HepG2 (cell line): ENCODE data around the gene BTBD1.

Experiments used
- FOXK2 ChIP-seq: fragments of 450-650 bp; IDR thresholded peaks from 2 replicates; pipeline ENCODE4 v1.6.1; 2016
- NBN ChIP-seq: fragments of 450-650 bp; conservative IDR thresholded peaks from 2 replicates; pipeline ENCODE4 v1.6.1; 2017
- POLR2AphosphoS5 ChIP-seq: IDR thresholded peaks from 2 replicates; pipeline ENCODE4 v1.6.1; 2012; ENCODE audit warnings: low read depth, low read length
- SMC3 ChIP-seq: IDR thresholded peaks from 2 replicates; pipeline ENCODE4 v1.6.1; 2011; ENCODE audit warnings: low read length, improper control_type of control experiment
- TAF1 ChIP-seq: sonication (generic); formaldehyde crosslinking; IDR thresholded peaks from 2 replicates; pipeline ENCODE4 v1.4.0; 2020; ENCODE audit warnings: missing genetic modification reagents
- TOPORS ChIP-seq: sonication (generic); formaldehyde crosslinking; IDR thresholded peaks from 2 replicates; pipeline ENCODE4 v1.8.0; 2023; ENCODE audit warnings: mild to moderate bottlenecking, missing genetic modification reagents
- ZBTB40 ChIP-seq, 2 experiments: fragments of 450-650 bp in 1 of 2; sonication (generic) in 1 of 2; formaldehyde crosslinking in 1 of 2; IDR thresholded peaks; 2 replicates each; pipeline versions ENCODE4 v1.6.1 to v1.8.0; 2016 to 2022; ENCODE audit warnings: antibody characterized with exemption in 1 of 2, mild to moderate bottlenecking in 1 of 2, missing genetic modification reagents in 1 of 2
- ZNF331 ChIP-seq: sonication (generic); formaldehyde crosslinking; IDR thresholded peaks from 2 replicates; pipeline ENCODE4 v1.4.0; 2020; ENCODE audit warnings: missing genetic modification reagents
- TF ChIP-seq, protein P1 (sequence below): sonication (generic); formaldehyde crosslinking; IDR thresholded peaks from 2 replicates; pipeline ENCODE4 v1.5.0; 2020; ENCODE audit warnings: mild to moderate bottlenecking, missing genetic modification reagents, moderate library complexity
- TF ChIP-seq, protein P2 (sequence below): sonication (generic); formaldehyde crosslinking; IDR thresholded peaks from 2 replicates; pipeline ENCODE4 v1.8.0; 2023; ENCODE audit warnings: mild to moderate bottlenecking, missing genetic modification reagents
- TF ChIP-seq, protein P3 (sequence below), 2 experiments: IDR thresholded peaks; 2 replicates each; pipeline ENCODE4 v1.6.1; 2011 to 2012; ENCODE audit warnings: low read length in 2 of 2, borderline replicate concordance in 1 of 2, low read depth in 1 of 2, mild to moderate bottlenecking in 1 of 2, moderate library complexity in 1 of 2

DNA sequence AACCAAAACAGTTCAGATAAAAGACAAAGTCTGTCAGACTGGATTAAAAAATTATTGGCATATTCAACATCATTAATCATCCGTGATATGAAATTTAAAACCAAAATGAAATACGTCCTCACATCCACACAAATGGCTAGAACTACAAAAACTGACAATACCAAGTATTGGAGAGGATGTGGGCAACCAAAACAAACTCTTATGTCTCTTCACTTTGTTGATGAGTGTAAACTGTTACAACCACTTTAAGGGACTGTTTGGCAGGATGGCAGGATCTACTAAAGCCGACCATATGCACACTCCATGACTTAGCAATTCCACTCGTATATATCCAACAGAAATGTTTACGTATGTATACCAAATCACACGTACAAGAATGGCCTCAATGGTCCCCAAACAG lies 30.8 kb downstream of the BTBD1 start:
- no peak for TF ChIP-seq FOXK2
- TF ChIP-seq, protein P1, sequence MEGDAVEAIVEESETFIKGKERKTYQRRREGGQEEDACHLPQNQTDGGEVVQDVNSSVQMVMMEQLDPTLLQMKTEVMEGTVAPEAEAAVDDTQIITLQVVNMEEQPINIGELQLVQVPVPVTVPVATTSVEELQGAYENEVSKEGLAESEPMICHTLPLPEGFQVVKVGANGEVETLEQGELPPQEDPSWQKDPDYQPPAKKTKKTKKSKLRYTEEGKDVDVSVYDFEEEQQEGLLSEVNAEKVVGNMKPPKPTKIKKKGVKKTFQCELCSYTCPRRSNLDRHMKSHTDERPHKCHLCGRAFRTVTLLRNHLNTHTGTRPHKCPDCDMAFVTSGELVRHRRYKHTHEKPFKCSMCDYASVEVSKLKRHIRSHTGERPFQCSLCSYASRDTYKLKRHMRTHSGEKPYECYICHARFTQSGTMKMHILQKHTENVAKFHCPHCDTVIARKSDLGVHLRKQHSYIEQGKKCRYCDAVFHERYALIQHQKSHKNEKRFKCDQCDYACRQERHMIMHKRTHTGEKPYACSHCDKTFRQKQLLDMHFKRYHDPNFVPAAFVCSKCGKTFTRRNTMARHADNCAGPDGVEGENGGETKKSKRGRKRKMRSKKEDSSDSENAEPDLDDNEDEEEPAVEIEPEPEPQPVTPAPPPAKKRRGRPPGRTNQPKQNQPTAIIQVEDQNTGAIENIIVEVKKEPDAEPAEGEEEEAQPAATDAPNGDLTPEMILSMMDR (CRISPR knock-in tag) = no peak
- no peak for TF ChIP-seq TAF1
- no peak for TF ChIP-seq SMC3
- no peak for TF ChIP-seq TOPORS
- no peak for TF ChIP-seq ZNF331
- TF ChIP-seq, protein P2, sequence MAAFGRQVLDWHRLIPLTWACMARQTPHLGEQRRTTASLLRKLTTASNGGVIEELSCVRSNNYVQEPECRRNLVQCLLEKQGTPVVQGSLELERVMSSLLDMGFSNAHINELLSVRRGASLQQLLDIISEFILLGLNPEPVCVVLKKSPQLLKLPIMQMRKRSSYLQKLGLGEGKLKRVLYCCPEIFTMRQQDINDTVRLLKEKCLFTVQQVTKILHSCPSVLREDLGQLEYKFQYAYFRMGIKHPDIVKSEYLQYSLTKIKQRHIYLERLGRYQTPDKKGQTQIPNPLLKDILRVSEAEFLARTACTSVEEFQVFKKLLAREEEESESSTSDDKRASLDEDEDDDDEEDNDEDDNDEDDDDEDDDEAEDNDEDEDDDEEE = no peak
- TF ChIP-seq, protein P3, sequence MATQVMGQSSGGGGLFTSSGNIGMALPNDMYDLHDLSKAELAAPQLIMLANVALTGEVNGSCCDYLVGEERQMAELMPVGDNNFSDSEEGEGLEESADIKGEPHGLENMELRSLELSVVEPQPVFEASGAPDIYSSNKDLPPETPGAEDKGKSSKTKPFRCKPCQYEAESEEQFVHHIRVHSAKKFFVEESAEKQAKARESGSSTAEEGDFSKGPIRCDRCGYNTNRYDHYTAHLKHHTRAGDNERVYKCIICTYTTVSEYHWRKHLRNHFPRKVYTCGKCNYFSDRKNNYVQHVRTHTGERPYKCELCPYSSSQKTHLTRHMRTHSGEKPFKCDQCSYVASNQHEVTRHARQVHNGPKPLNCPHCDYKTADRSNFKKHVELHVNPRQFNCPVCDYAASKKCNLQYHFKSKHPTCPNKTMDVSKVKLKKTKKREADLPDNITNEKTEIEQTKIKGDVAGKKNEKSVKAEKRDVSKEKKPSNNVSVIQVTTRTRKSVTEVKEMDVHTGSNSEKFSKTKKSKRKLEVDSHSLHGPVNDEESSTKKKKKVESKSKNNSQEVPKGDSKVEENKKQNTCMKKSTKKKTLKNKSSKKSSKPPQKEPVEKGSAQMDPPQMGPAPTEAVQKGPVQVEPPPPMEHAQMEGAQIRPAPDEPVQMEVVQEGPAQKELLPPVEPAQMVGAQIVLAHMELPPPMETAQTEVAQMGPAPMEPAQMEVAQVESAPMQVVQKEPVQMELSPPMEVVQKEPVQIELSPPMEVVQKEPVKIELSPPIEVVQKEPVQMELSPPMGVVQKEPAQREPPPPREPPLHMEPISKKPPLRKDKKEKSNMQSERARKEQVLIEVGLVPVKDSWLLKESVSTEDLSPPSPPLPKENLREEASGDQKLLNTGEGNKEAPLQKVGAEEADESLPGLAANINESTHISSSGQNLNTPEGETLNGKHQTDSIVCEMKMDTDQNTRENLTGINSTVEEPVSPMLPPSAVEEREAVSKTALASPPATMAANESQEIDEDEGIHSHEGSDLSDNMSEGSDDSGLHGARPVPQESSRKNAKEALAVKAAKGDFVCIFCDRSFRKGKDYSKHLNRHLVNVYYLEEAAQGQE (IDR thresholded peaks at IDR 0.05; ENCODE audit: borderline replicate concordance in 1 of 2, low read depth in 1 of 2, low read length in 2 of 2) = no peak
- TF ChIP-seq ZBTB40 (IDR thresholded peaks at IDR 0.05) = no peak
- TF ChIP-seq ZBTB40 (CRISPR knock-in tag; IDR thresholded peaks at IDR 0.05) = no peak
- TF ChIP-seq NBN = no peak
- TF ChIP-seq POLR2AphosphoS5 = no peak
